Vagina (tissue), 2 donors: ENCODE results near the gene COL16A1.

Experiments
- CTCF ChIP-seq, 3 experiments: fragments of 450-650 bp in 2 of 3; fragments of 200-600 bp in 1 of 3; sonication (generic) in 1 of 3; IDR thresholded peaks; one replicate each; pipeline ENCODE4 v1.5.1; 2017 to 2019; ENCODE audit warnings: antibody characterized with exemption in 3 of 3, mild to moderate bottlenecking in 2 of 3, moderate library complexity in 2 of 3
- POLR2A ChIP-seq, 2 donors: fragments of 450-650 bp; IDR thresholded peaks; one replicate each; pipeline ENCODE4 v1.6.1; 2017; ENCODE audit warnings: antibody characterized with exemption in 2 of 2, mild to moderate bottlenecking in 2 of 2, moderate library complexity in 2 of 2

- TF ChIP-seq POLR2A (IDR thresholded peaks at IDR 0.05): no peak
- TF ChIP-seq CTCF (IDR thresholded peaks at IDR 0.05): no peak
Measured at GRCh38 chr1:31683997-31684396, 19.8 kb downstream of the COL16A1 start.
